Liver (tissue), 9 donors: ENCODE results near the gene FABP1. TPM values are rescaled to one million over a fixed set of nuclear protein-coding genes. Genes with fewer than 3 reads are reported as not detected.

Source experiments
- DNase-seq: peaks from one replicate; pipeline ENCODE4 v3.0.0-alpha.2; 2017; ENCODE audit warnings: low spot score
- H3K27ac ChIP-seq, 2 donors: one replicate each; pipeline ENCODE4 v1.7.0; 2013; ENCODE audit warnings: inconsistent platforms in 2 of 2, low read length in 2 of 2, control low read depth in 1 of 2, low read depth in 1 of 2, mild to moderate bottlenecking in 1 of 2
- H3K27me3 ChIP-seq, 4 donors: one replicate each; pipeline versions ENCODE4 v1.6.1 to v1.7.0; 2013; ENCODE audit warnings: low read length in 3 of 4, inconsistent platforms in 1 of 4, mild to moderate bottlenecking in 1 of 4, moderate library complexity in 1 of 4; ENCODE audit not compliant: control insufficient read depth in 4 of 4, insufficient read depth in 4 of 4
- H3K36me3 ChIP-seq, 4 donors: one replicate each; pipeline versions ENCODE4 v1.6.1 to v1.7.0; 2013; ENCODE audit warnings: low read length in 3 of 4, mild to moderate bottlenecking in 3 of 4, low read depth in 1 of 4, moderate library complexity in 1 of 4; ENCODE audit not compliant: control insufficient read depth in 4 of 4, insufficient read depth in 3 of 4
- H3K4me1 ChIP-seq, 4 donors: one replicate each; pipeline versions ENCODE4 v1.6.1 to v1.7.0; 2013; ENCODE audit warnings: low read length in 3 of 4, mild to moderate bottlenecking in 3 of 4, moderate library complexity in 1 of 4; ENCODE audit not compliant: control insufficient read depth in 4 of 4, insufficient read depth in 4 of 4
- H3K4me3 ChIP-seq, 3 donors: one replicate each; pipeline versions ENCODE4 v1.6.1 to v1.7.0; 2013; ENCODE audit warnings: low read length in 3 of 3, control low read depth in 1 of 3, low read depth in 1 of 3, mild to moderate bottlenecking in 1 of 3
- H3K9ac ChIP-seq, 2 donors: one replicate each; pipeline ENCODE4 v1.7.0; 2013; ENCODE audit warnings: low read length in 2 of 2, mild to moderate bottlenecking in 2 of 2, moderate library complexity in 2 of 2, control low read depth in 1 of 2, low read depth in 1 of 2
- H3K9me3 ChIP-seq, 4 donors: one replicate each; pipeline versions ENCODE4 v1.6.1 to v1.7.0; 2013; ENCODE audit warnings: low read length in 3 of 4; ENCODE audit not compliant: control insufficient read depth in 4 of 4
- ATF3 ChIP-seq: IDR thresholded peaks from 2 replicates; pipeline ENCODE4 v1.6.1; 2016; ENCODE audit warnings: antibody characterized with exemption
- CTCF ChIP-seq: fragments of 150-350 bp; IDR thresholded peaks from 2 replicates; pipeline ENCODE4 v1.5.1; 2017; ENCODE audit warnings: improper control_type of control experiment, low read depth, low read length; ENCODE audit not compliant: missing input control
- EGR1 ChIP-seq, 2 donors: IDR thresholded peaks; 2 replicates each; pipeline ENCODE4 v1.6.1; 2016 to 2018; ENCODE audit warnings: antibody characterized with exemption in 2 of 2, low read depth in 2 of 2
- FOXA1 ChIP-seq: IDR thresholded peaks from 2 replicates; pipeline ENCODE4 v1.6.1; 2016; ENCODE audit warnings: antibody characterized with exemption
- FOXA2 ChIP-seq: IDR thresholded peaks from 2 replicates; pipeline ENCODE4 v1.6.1; 2016; ENCODE audit warnings: antibody characterized with exemption
- GABPA ChIP-seq, 2 donors: IDR thresholded peaks in 1 of 2; conservative IDR thresholded peaks in 1 of 2; 2 replicates each; pipeline ENCODE4 v1.6.1; 2016; ENCODE audit warnings: antibody characterized with exemption in 2 of 2, mild to moderate bottlenecking in 1 of 2, moderate library complexity in 1 of 2
- HNF4A ChIP-seq, 2 donors: conservative IDR thresholded peaks; 2 replicates each; pipeline ENCODE4 v1.6.1; 2016; ENCODE audit warnings: antibody characterized with exemption in 2 of 2, mild to moderate bottlenecking in 2 of 2
- HNF4G ChIP-seq: IDR thresholded peaks from 2 replicates; pipeline ENCODE4 v1.6.1; 2016; ENCODE audit warnings: antibody characterized with exemption
- JUND ChIP-seq, 2 donors: IDR thresholded peaks; 2 replicates each; pipeline ENCODE4 v1.6.1; 2016; ENCODE audit warnings: antibody characterized with exemption in 2 of 2
- MAX ChIP-seq: IDR thresholded peaks from 2 replicates; pipeline ENCODE4 v1.6.1; 2016; ENCODE audit warnings: antibody characterized with exemption
- NR2F2 ChIP-seq: IDR thresholded peaks from 2 replicates; pipeline ENCODE4 v1.6.1; 2016; ENCODE audit warnings: antibody characterized with exemption
- RAD21 ChIP-seq, 2 donors: IDR thresholded peaks; 2 replicates each; pipeline ENCODE4 v1.6.1; 2016; ENCODE audit warnings: antibody characterized with exemption in 2 of 2, mild to moderate bottlenecking in 2 of 2
- REST ChIP-seq: IDR thresholded peaks from 2 replicates; pipeline ENCODE4 v1.6.1; 2016; ENCODE audit warnings: antibody characterized with exemption, mild to moderate bottlenecking
- RXRA ChIP-seq, 2 donors: IDR thresholded peaks; 2 replicates each; pipeline ENCODE4 v1.6.1; 2017 to 2018; ENCODE audit warnings: antibody characterized with exemption in 2 of 2, mild to moderate bottlenecking in 1 of 2
- SP1 ChIP-seq: IDR thresholded peaks from 2 replicates; pipeline ENCODE4 v1.6.1; 2018; ENCODE audit warnings: antibody characterized with exemption, mild to moderate bottlenecking
- TAF1 ChIP-seq: conservative IDR thresholded peaks from 2 replicates; pipeline ENCODE4 v1.6.1; 2016; ENCODE audit warnings: antibody characterized with exemption, mild to moderate bottlenecking
- YY1 ChIP-seq: IDR thresholded peaks from 2 replicates; pipeline ENCODE4 v1.6.1; 2016; ENCODE audit warnings: antibody characterized with exemption, mild to moderate bottlenecking
- ZBTB33 ChIP-seq: IDR thresholded peaks from 2 replicates; pipeline ENCODE4 v1.6.1; 2016; ENCODE audit warnings: antibody characterized with exemption
- WGBS: extraction: QIAGEN DNeasy Blood & Tissue Kit; methylation state at CpG from one replicate; pipeline ENCODE4 v1.1.7; 2013; 5-methylcytosine and 5-hydroxymethylcytosine counted together
- polyA plus RNA-seq, 2 donors: library from polyadenylated mRNA; stranded (reverse) in 1 of 2; unstranded in 1 of 2; fragments of 200-250 nt in 1 of 2; fragments of >200 nt in 1 of 2; fragmentation: Nextera tagmentation in 1 of 2; extraction: Ambion mirVana in 1 of 2; gene quantifications; one replicate each; pipeline versions ENCODE4 v1.2.1 to v1.2.3, GENCODE V29; 2013 to 2015
- total RNA-seq, 2 donors: library from RNA; depleted of rRNA; stranded (reverse); fragments of >200 nt; gene quantifications; one replicate each; pipeline ENCODE4 v1.2.3, GENCODE V29; 2014
- donor health status: healthy.
- donor health status: healthy.
- donor health status: healthy.
- donor health status: healthy.
- donor health status: healthy.

Gene FABP1
- total and polyA plus RNA-seq, 4 donors, result 975 to 7,337 (median 2,306) TPM

- peaks cover 0 to 13% (median 12%) of the 10 kb centered on the region in 4 donors for H3K4me1 ChIP-seq
- no peak for DNase-seq
- TF ChIP-seq FOXA1, result no peak
- TF ChIP-seq JUND (IDR thresholded peaks at IDR 0.05), result peak; percentile 4 to 23
- peak; percentile 10 for TF ChIP-seq ATF3
- H3K4me3 ChIP-seq, result no peak overlapping the region
- no peak overlapping the region for H3K27ac ChIP-seq
- H3K36me3 ChIP-seq, result no peaks in the 10 kb centered on the region
- no peaks in the 10 kb centered on the region for H3K9me3 ChIP-seq
- H3K9ac ChIP-seq, result no peak overlapping the region
- WGBS, result 58% methylated on average over 5 of the region's 5 CpGs
- no peaks in the 10 kb centered on the region for H3K27me3 ChIP-seq
Measured at GRCh38 chr2:88099798-88100488, 27.9 kb downstream of the FABP1 start.

GRCh38 chr2:88098558-88098900 lies 29.3 kb downstream of the FABP1 start:
- Histone ChIP-seq H3K4me3 (no peak overlapping the region), H3K9me3 (no peaks in the 10 kb centered on the region), H3K27me3 (no peaks in the 10 kb centered on the region), H3K36me3 (no peaks in the 10 kb centered on the region), H3K4me1 (peaks cover 0 to 13% (median 12%) of the 10 kb centered on the region in 4 donors), H3K27ac (no peak overlapping the region), H3K9ac (no peak overlapping the region)
- no peak for DNase-seq
- TF ChIP-seq SP1, result no peak
- TF ChIP-seq RXRA (IDR thresholded peaks at IDR 0.05), result no peak
- no peak for TF ChIP-seq NR2F2
- TF ChIP-seq CTCF, result no peak
- TF ChIP-seq HNF4G, result no peak
- no peak for TF ChIP-seq HNF4A (conservative IDR thresholded peaks at IDR 0.05)
- no peak for TF ChIP-seq RAD21 (IDR thresholded peaks at IDR 0.05)
- TF ChIP-seq FOXA2, result no peak
- no peak for TF ChIP-seq MAX
- no peak for TF ChIP-seq TAF1
- TF ChIP-seq JUND (IDR thresholded peaks at IDR 0.05), result no peak
- TF ChIP-seq YY1, result no peak
- no peak for TF ChIP-seq ATF3
- TF ChIP-seq ZBTB33, result no peak
- no peak for TF ChIP-seq FOXA1
- TF ChIP-seq REST, result no peak
- no peak for TF ChIP-seq GABPA (IDR thresholded peaks at IDR 0.05 in 1 of 2, conservative IDR thresholded peaks at IDR 0.05 in 1 of 2)
- TF ChIP-seq EGR1 (IDR thresholded peaks at IDR 0.05; ENCODE audit: low read depth in 2 of 2), result no peak
